Left lobe of liver (tissue), 2 donors: Measurements from ENCODE around the gene ZNF473. TPM values are rescaled to one million over a fixed set of nuclear protein-coding genes. Genes with fewer than 3 reads are reported as not detected.
"Not testable (repeated sequence)": the region's sequence is repeated elsewhere in the genome, so short reads cannot be mapped to it uniquely, and the experiment has no call there.

Source experiments
- ATAC-seq: fragments of 200-7000 bp; cut with Tn5 transposase; one replicate; pipeline ENCODE4 v1.9.1; 2020; ENCODE audit warnings: mild to moderate bottlenecking, moderate library complexity
- DNase-seq: peaks from one replicate; pipeline ENCODE4 v3.0.0-alpha.2; 2020; ENCODE audit warnings: low spot score
- total RNA-seq: library from RNA; stranded (reverse); gene quantifications from one replicate; pipeline ENCODE4 v1.2.1, GENCODE V29; 2021
- donor health status: DM: no; HTN: no; CAD: no; lungs with moderate emphysema.
- donor health status: DM: no; HTN: yes; CAD: no.

ZNF473 gene
- total RNA-seq, 1 donor from 2014 or later = 3.6 TPM

DNA sequence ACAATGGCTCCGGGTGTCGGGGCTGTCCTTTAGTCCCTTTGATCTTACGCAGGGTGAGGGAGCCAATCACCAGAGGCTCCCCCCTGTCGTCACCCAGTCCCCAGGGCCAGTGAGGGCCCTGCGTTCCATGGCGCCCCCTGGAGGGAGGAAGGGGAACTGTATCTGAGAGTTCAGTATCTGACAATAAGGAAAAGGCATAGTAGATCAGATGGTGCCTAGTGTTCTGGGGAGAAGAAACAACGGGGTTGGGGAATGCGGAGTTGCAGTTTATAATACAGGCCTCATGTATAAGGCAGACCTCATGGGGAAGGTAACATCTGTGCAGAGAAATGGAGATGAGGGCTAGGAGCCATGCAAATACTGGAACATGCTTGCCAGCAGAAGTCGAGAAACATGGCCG lies 66.8 kb downstream of the ZNF473 start:
- not testable (repeated sequence) for ATAC-seq

DNA sequence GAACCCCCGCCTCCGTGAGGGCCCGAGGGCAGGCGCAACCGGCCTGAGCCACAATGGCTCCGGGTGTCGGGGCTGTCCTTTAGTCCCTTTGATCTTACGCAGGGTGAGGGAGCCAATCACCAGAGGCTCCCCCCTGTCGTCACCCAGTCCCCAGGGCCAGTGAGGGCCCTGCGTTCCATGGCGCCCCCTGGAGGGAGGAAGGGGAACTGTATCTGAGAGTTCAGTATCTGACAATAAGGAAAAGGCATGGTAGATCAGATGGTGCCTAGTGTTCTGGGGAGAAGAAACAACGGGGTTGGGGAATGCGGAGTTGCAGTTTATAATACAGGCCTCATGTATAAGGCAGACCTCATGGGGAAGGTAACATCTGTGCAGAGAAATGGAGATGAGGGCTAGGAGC lies 72.1 kb downstream of the ZNF473 start:
- not testable (repeated sequence) for ATAC-seq, DNase-seq

More for the DNA sequence above, 66.8 kb downstream of the ZNF473 start:
- DNase-seq = not testable (repeated sequence)

DNA sequence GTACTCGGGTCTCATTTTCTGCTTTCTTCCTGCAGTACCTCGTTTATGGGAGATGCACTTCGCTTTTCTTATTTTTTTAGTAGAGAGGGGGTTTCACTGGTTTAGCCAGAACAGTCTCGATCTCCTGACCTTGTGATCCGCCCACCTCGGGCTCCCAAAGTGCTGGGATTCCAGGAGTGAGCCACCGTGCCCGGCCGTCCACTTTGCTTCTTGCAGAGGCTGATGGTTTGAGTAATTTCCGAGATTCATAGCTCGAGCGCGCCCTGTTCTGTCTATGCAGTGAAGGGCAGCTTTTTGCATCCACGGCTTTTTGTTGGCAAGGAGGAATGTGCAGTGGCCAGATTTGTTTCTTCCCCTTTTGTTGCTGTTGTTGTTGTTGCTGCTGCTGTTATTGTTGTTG lies 73.1 kb downstream of the ZNF473 start:
- ATAC-seq = not testable (repeated sequence)
- DNase-seq = peak; percentile 61

DNA sequence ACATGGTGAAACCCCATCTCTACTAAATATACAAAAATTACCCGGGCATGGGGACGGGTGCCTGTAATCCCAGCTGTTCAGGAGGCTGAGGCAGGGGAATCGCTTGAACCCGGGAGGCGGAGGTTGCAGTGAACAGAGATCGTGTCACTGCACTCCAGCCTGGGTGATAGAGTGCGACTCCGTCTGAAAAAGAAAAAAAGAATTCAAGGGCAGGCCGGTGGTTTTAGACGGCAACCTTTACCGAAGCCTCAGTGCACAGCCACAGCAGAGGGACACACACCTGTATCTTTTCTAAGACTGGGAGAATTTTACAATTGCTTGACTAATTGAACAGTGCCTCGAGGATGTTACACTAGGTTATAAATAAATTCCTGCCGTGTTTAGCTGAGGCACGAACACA lies 73.9 kb downstream of the ZNF473 start:
- DNase-seq, ATAC-seq: not testable (repeated sequence)

DNA sequence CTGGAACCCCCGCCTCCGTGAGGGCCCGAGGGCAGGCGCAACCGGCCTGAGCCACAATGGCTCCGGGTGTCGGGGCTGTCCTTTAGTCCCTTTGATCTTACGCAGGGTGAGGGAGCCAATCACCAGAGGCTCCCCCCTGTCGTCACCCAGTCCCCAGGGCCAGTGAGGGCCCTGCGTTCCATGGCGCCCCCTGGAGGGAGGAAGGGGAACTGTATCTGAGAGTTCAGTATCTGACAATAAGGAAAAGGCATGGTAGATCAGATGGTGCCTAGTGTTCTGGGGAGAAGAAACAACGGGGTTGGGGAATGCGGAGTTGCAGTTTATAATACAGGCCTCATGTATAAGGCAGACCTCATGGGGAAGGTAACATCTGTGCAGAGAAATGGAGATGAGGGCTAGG lies 75.1 kb downstream of the ZNF473 start:
- not testable (repeated sequence) for DNase-seq, ATAC-seq

Other genes starting within 250 kb of the ZNF473 start
- 9.3 TPM for gene FUZ, start 212.7 kb upstream of the ZNF473 start, total RNA-seq
- gene MED25, start 207.7 kb upstream of the ZNF473 start, total RNA-seq = 16.5 TPM
- gene PTOV1, start 174.8 kb upstream of the ZNF473 start, total RNA-seq = 86.0 TPM
- gene PNKP, start 158.4 kb upstream of the ZNF473 start, total RNA-seq = 33.7 TPM
- gene AKT1S1, start 148.7 kb upstream of the ZNF473 start, total RNA-seq = 27.6 TPM
- gene TBC1D17, start 148.3 kb upstream of the ZNF473 start, total RNA-seq = 31.7 TPM
- gene IL4I1, start 129.1 kb upstream of the ZNF473 start, total RNA-seq = 0.13 TPM
- gene ATF5, start 96.8 kb upstream of the ZNF473 start, total RNA-seq = 787 TPM
- gene NUP62, start 96.5 kb upstream of the ZNF473 start, total RNA-seq = 24.4 TPM
- gene SIGLEC11, start 64.8 kb upstream of the ZNF473 start, total RNA-seq = 1.3 TPM
- 38.0 TPM for gene VRK3, start 633 bp upstream of the ZNF473 start, total RNA-seq
- gene IZUMO2, start 137.3 kb downstream of the ZNF473 start, total RNA-seq = not detected
- 70.5 TPM for gene MYH14, start 177.6 kb downstream of the ZNF473 start, total RNA-seq